HG03060 (cell line): ENCODE data around the gene ZCCHC2.

ENCODE experiments used
- ATAC-seq: cut with Tn5 transposase; IDR thresholded peaks from one replicate; pipeline ENCODE4 v1.9.1; 2021; ENCODE audit warnings: low read depth, moderate number of reproducible peaks; ENCODE audit not compliant: unreplicated experiment

ZCCHC2 gene

DNA sequence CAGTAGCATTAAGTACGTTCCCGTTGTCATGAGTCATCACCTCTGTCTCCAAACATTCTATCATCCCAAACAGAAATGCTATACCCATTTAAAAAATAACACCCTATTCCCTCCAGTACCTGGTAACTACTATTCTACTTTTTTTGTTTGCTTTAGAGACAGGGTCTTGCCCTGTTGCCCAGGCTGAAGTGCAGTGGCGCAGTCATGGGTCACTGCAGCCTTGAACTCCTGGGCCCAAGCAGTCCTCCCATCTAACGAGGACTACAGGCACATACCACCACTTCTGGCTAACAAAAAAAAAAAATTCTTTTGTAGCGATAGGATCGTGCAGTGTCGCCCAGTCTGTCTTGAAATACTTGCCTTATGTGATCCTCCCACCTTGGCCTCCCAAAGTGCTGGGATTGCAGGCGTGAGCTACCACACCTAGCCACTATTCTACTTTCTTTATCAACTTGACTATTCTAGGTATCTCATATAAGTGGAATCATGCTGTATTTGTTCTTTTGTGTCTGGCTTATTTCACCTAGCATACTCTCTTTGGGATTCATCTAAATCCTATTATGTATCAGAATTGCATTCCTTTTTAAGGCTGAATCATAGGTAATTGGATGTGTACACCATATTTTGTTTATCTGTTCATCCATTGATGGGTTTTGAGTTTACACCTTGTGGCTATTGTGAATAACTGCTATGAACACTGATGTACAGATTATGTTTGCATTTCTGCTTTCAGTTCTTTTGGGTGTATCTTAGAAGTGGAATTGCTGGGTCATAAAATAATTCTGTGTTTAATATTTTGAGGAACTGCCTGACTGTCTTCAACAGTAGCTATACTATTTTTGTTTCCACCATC is 14.4 kb downstream of the ZCCHC2 start:
- no peak for ATAC-seq

- no peak for ATAC-seq
These were observed 15.1 kb downstream of the ZCCHC2 start for GRCh38 chr18:62537946-62538345.

- no peak for ATAC-seq
These were observed 16.1 kb downstream of the ZCCHC2 start for GRCh38 chr18:62538881-62539280.

GRCh38 chr18:62539284-62540165 is 16.7 kb downstream of the ZCCHC2 start:
- ATAC-seq: no peak

DNA sequence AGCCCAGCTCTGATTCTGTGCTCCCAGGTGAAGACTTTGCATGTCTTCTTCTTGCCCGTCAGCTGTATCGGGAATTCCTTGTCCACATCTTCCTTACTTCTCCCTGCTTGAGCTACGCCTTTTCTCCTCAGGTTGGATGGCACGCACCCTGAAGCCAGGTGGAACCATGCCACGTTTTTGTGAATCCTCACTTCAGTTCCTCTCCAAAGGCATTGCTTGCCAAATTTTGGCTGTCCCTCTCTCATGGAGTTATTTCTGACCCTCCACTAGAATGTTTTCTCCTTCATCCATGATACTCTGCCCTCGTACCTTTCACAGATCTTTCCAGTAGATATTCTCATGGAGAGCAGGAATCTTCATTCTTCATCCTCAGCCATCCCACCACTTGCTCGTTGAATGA is 20.2 kb downstream of the ZCCHC2 start:
- no peak for ATAC-seq

GRCh38 chr18:62545098-62545497 is 22.3 kb downstream of the ZCCHC2 start:
- ATAC-seq: no peak

DNA sequence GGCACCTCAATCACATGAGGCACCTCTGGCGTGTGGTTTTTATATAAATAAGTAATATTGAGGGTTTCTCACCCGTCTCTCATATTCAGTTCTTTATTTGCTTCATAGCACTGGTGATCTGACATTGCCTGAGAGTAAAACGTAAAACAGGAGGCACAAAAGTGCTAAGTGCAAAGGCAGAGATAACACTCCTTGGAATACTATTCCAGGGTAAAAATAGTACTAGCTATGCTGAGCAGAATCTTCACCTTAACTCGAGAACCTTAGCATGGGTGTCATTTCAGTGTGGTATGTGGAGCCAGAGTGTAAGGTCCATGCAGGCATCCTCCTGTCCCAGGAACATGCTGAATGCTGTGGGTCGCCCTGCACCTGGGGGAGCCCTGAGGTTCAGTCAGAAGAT is 26.9 kb downstream of the ZCCHC2 start:
- no peak for ATAC-seq

GRCh38 chr18:62550746-62551145 is 27.9 kb downstream of the ZCCHC2 start:
- no peak for ATAC-seq

DNA sequence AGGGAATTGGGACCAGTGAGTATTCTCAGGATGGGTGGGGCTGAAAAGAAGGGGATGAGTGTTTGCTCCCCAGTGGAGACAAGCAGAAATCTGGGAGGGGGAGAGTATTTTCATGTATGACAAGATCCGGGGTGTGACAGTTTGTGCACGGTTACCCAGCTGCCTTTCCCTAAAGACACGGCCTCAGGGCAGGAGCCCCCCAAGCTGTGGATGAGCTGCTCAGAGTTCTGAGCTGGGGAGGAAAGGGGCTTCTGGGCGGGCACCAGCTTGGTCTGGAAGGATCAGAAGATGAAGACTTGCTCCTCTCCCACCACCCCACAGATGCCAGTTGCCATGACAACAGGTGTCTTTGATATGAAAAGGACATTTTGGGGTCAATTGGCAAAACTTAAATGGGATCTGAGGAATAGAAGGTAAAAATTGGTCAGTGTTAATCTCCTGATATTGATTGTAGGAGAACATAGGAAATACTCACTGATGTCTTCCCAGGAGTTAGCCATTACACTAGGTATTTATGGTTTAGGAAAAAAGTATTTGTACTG is 29.2 kb downstream of the ZCCHC2 start:
- ATAC-seq: no peak

- no peak for ATAC-seq
These were observed 31.4 kb downstream of the ZCCHC2 start for GRCh38 chr18:62554061-62554815.

- no peak for ATAC-seq
These were observed 32.3 kb downstream of the ZCCHC2 start for GRCh38 chr18:62555135-62555534.

DNA sequence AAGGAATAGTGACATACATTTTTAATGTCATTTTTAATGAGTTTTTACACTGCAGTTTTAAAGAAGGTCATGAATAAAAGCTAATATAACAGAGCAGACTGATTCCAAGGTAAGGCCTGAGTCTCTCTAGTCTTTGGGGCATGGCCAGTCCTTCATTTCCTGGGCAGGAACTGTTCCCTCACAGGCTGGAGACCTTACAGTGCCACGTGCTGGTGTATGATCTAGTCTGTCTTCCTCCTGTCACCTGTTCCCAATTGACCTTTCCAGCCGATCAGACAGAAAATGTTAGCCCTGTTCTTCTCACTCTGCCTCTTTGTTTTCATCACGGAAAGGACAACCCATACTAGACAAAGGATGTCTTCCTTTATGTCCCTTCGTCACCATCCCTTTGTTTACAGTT is 33.6 kb downstream of the ZCCHC2 start:
- no peak for ATAC-seq

DNA sequence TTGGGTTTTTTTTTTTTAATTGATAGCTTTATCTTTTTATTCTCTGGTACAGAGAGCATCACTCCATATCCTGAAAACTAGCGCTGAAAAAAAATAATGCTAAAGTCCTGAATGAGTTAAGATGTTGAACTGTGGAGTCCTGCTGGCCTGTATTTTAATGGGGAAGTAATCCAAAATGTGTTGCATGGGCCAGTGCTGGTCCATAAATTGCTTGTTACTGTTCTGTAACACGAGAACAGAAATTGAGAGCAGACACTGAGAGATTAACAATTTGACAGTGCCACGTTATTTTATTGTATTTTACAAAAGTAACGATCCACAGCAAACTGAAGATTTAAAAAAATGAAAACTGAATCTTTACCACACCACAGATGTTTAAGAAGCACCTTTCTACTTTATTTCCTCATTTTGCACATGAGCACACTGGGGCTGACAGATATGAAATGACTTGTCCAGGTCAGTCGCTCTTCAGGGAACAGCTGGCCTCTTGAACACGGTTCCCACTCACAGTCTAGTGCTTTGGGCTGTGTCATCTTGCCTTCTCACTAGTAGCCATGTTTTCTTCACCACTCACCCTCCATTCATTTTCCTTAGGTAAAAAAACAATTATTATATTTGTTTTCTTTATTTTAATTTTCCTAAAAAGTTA is 35.3 kb downstream of the ZCCHC2 start:
- ATAC-seq: no peak

GRCh38 chr18:62564044-62564443 is 41.2 kb downstream of the ZCCHC2 start:
- ATAC-seq: no peak

- ATAC-seq: no peak
These were observed 43.4 kb downstream of the ZCCHC2 start for GRCh38 chr18:62566199-62566598.

GRCh38 chr18:62566818-62567217 is 44.0 kb downstream of the ZCCHC2 start:
- no peak for ATAC-seq

DNA sequence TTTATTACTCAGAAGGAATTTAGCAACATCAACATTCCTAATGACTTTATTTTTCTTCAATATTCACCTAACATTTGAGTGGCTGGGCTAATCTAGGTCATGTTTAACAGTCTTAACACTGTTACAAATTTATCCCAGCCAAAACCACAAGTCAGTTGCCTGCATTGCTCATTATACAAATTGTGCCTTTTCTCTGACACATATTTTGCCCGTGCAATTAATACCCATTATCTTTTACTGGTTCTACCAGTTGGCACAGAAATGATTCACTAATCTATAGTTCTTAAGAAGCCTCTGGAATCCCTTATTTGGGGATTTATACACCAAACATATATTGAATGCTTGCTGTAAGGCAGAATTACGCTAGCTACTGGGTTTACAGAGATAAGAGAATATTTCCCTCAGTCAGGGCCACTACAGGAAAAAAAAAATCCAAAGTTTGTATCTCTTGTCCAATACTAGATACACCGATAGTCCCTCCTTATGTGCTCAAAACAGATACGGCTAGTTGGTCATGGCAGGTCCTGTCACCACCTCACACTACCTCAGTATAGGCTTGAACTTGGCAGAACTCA is 46.3 kb downstream of the ZCCHC2 start:
- no peak for ATAC-seq

GRCh38 chr18:62571037-62571436 is 48.2 kb downstream of the ZCCHC2 start:
- no peak for ATAC-seq

DNA sequence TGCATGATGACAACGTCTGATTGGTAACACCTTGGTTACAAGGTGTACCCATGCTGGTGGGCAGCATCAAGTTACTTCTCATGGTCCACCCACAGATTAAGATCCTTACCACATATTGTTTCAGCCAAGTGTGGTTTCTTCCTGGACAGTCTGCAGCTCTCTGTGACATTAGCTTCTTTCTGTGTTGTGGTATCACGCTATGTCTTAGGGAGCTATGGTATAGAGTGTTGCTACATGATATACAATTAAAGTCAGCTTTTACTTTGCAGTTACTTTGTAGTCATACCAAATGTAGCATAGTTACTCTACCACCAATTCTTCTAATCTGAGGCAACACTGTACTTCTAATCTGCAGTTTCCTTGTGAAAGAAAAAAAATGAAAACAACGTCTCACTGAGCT is 48.8 kb downstream of the ZCCHC2 start:
- ATAC-seq: no peak

- ATAC-seq: no peak
These were observed 49.6 kb downstream of the ZCCHC2 start for GRCh38 chr18:62572456-62572855.
